Hematopoietic multipotent progenitor cell treated with erythropoietin and hydrocortisone succinate and interleukin-3 and kit ligand, for 15 days (in vitro differentiated cells): ENCODE data around the gene ZFP62.

Experiments used
- DNase-seq: peaks from one replicate; pipeline ENCODE4 v3.0.0-alpha.2; 2015; ENCODE audit warnings: low spot score

ZFP62 gene

GRCh38 chr5:180810210-180810958 lies 50.7 kb downstream of the ZFP62 start:
- peak; percentile 96 for DNase-seq

- peak; percentile 92 for DNase-seq
These were observed 51.5 kb downstream of the ZFP62 start for GRCh38 chr5:180809403-180810209.

- DNase-seq, result no peak
These were observed 52.5 kb downstream of the ZFP62 start for GRCh38 chr5:180808461-180809000.

DNA sequence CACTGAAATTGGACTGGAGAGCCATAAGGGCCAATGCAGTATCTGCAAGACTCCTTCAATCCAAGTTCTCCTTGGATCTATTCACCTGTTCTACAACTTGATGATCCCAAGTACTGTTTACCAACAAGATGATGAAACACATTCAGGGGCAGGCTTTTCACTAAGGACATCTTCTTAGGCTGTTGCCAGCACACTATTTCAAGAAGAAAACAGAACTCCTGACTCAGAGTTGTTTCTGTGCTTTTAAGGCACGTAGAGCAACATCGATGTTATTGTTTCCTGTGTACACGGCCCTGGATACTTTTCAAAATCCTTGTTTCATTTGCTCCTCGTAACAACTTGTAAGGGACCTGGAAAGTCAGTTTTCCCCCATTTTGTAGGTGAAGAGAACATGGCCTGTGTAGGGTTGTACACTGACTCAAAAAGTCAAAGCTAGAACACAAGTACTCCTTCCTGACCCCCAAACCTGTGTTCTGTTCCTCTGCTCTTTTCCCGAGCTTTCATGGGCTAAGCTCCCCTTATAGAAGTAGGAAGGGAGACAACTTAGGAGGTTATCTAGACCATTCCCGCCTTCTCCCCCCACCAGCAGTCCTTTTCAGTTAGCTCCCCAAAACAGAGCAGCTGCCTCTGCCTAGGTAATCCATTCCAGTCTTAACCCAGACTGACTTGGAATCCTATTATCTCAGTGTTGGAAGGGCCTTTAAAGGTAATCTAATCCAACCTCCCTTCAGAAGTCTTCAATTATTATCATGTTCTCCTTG lies 53.2 kb downstream of the ZFP62 start:
- no peak for DNase-seq

DNA sequence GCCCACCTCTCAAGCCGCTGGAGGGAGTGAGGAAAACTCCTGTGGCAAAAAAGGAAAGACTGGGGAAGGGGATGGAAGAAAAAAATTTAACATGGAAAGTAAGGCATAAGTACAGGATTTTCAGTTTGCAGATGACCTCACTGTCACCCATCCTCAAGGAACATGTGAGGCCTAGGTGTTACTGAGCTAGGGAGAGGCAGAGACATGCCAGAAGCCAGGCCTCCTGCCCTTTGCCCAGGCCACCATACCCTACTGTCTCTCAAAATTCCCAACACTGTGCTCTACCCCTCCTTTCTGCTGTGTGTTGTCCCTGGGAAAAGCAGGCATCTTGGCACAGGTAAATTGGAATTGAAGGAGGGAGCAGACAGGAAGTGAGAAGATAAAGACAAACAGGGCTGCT lies 54.0 kb downstream of the ZFP62 start:
- no peak for DNase-seq

DNA sequence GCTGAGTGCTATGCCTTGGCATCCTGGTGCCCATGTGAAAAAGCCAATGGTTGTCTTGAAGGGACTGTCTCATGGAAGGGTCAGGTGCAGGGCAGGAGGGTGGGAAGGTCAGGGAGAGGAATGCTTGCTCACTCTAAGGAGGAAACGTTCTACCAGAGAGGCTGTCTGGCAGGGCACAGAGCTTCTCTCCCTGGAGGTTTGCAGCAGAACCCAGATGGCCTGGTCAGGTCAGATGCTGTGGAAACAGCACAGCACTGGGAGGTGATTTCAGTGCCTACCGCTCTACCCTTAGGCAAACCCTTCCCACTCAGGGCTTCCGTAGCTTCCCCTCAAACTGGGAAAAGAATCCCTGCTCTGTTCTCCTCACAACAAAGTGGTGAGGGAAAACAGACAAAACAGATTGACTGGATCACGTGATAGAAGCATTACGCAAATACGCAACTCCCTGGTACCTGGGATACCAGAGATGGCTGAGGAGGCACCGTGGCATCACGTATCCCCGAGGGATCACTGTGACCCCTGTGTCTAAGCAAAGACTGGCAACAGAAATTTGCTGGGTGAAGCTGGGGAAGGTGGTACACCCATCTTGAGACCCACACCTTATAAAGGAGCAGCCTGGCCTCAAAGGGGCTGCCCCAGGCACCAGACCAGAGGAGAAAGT lies 54.6 kb downstream of the ZFP62 start:
- DNase-seq, result no peak

GRCh38 chr5:180804129-180804618 lies 56.9 kb downstream of the ZFP62 start:
- DNase-seq, result no peak

- no peak for DNase-seq
These were observed 57.6 kb downstream of the ZFP62 start for GRCh38 chr5:180803181-180804128.

DNA sequence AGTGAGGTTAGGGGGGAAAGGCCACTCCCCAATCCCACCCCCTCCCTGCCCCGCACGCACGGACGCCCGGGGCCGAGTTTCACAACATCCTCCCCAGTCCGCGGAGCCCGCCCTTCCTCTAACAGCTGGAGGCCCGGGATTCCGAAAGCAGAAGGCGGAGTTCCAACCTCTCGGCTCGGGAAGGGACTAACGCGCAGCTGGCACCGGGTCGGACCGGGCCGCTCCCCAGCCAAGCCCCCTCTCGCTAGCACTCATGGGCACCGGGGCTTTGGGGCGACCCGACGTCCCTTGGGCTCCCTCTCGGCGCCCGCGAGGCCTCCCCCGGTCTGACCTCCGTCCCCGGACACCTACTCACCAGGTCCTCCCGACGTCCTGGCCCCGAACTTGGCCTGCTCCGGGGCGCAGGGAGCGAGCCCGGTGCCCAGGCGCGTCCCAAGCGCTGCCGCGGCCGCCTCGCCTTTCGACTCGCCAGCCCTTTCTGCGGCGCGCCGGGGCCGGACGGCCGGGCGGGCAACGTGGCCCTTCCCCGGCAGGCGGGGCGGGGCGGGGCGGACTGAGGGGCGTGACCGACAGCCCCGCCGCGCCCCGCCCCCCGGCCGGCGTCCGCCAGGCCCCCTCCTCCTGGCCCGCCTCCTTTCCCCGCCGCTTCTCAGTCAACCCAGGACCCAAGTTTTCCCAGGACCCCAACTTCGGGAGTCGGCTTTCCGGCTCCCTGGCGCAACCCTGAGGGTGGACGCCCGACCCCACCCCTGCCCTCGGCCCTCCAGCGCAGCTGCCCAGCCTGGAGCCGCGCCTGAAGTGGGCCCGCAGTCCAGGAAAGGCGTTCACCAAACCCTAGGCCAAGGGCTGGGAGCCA lies 58.5 kb downstream of the ZFP62 start, which contains the start of gene MGAT1:
Gene MGAT1 (minus strand): TSS at position 482 of the 856 bp plus-strand sequence. CDS start 9,835 bp downstream, outside the sequence.
- DNase-seq, result peak; percentile 79

DNA sequence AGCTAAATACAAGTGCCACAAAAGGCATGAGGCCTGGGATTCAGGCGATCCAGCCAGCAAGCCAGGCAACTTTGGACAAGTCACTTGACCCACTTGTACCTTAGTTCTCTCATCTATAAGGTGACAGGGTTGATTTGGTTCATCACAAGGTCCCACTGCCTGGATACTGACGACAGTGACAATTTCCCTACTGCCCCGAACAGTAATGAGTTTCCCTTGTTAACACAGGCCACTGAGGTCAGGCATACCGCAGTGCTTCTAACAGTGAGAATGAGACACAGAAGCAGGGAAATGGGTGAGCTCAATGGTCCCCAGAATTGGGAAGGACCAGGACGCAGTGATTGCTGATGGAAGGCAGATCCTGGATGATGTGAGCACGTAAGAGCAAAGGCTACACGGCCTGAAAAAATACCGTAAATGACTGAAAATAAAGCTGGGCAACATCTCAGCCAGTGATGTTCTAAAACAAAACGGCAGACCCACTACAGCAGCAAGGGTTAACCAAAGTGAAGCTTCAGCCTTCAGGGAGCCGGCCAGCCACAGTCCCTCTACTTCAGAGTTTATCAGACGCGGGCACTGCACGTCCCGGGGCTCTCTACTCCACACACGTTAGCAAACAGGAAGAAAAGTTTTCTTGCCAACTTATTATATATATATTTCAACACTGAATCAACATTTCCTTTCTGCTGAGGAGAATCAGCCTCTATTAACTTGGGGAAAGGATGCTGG lies 59.3 kb downstream of the ZFP62 start:
- no peak for DNase-seq

DNA sequence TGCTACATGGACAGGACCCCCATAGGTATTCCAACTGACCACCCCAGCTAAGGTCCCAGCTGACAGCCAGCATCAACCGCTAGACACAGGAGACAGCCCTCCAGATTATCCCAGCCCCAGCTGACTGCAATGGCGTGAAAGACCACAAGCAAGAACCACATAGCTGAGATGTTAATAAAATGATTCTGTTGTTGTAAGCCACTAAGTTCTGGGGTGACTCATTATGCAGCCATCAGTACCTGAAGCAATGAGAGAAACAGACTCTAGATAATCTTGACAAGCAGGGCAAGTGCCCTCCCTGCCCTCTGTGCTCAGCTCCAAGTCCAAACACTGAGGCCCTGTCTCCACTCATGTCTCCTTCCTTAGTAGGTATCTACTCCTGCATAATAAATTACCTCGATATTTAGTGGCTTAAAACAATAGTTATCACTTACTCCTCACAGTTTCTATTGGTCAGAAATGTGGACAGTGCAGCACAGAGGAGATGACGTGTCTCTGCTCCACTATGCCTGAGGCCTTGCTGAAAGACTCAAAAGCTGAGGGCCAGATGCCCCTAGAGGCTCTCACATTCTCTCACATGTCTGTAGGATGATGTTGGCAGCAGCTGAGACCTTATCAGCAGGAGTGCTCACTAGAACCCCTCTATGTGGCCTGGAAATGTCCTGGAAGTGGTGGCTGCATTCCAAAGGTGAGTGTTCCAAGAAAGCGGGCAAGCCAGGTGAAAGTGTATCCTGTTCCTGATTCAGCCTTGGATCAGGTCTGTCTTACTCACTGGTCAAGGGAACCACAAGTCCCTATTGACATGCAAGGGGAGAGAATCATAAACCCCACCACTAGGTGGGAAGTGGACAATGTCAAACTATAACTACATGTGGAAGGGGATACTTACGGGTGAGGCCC lies 60.9 kb downstream of the ZFP62 start:
- DNase-seq, result no peak

GRCh38 chr5:180799194-180799593 lies 61.9 kb downstream of the ZFP62 start:
- DNase-seq, result peak; percentile 45

DNA sequence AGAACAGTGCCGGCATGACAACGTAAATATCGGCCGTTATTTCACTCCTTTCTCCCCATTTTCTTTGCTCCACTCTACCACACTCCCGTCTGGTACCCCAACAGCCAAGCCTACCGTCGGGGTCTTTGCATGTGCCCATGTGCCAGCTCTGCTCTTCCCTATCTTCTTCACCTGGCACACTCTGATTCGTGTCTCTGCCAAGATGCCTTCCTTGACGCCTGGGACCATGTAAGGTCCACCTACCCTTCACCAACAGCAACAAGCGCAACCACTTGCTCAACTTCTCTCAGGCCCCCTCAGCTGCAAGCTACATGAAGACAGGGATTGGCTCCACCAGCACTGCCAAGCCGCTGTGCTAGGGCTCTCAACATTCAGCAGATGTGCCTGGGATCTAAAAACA lies 62.9 kb downstream of the ZFP62 start:
- DNase-seq, result no peak
